Heart right ventricle (tissue), 16 donors: ENCODE results near the gene AVPR1B. TPM values are rescaled to one million over a fixed set of nuclear protein-coding genes. Genes with fewer than 3 reads are reported as not detected.

Source experiments
- ATAC-seq, 8 donors: fragments of 200-7000 bp; cut with Tn5 transposase; one replicate each; pipeline ENCODE4 v1.9.1; 2020; ENCODE audit warnings: mild to moderate bottlenecking in 8 of 8, moderate library complexity in 8 of 8, moderate number of reproducible peaks in 1 of 8
- DNase-seq, 2 donors: peaks; one replicate each; pipeline ENCODE4 v3.0.0-alpha.2; 2020
- H3K27ac ChIP-seq, 10 donors: fragments of 200-600 bp; sonication (generic) in 2 of 10; one replicate each; pipeline versions ENCODE4 v1.5.0 to v1.8.0; 2020 to 2022; ENCODE audit warnings: mild to moderate bottlenecking in 3 of 10
- H3K27me3 ChIP-seq, 7 donors: fragments of 200-600 bp; one replicate each; pipeline ENCODE4 v1.8.0; 2021 to 2022; ENCODE audit warnings: mild to moderate bottlenecking in 2 of 7
- H3K36me3 ChIP-seq, 9 donors: fragments of 200-600 bp; sonication (generic) in 1 of 9; one replicate each; pipeline versions ENCODE4 v1.5.0 to v1.8.0; 2020 to 2022; ENCODE audit warnings: mild to moderate bottlenecking in 2 of 9
- H3K4me1 ChIP-seq, 9 donors: fragments of 200-600 bp; sonication (generic) in 1 of 9; one replicate each; pipeline versions ENCODE4 v1.5.0 to v1.8.0; 2020 to 2022; ENCODE audit warnings: mild to moderate bottlenecking in 4 of 9
- H3K4me3 ChIP-seq, 10 donors: fragments of 200-600 bp; sonication (generic) in 2 of 10; one replicate each; pipeline versions ENCODE4 v1.5.0 to v1.8.0; 2020 to 2022; ENCODE audit warnings: mild to moderate bottlenecking in 7 of 10, moderate library complexity in 2 of 10
- H3K9me3 ChIP-seq, 11 donors: fragments of 200-600 bp in 10 of 11; sonication (generic) in 2 of 11; one replicate each; pipeline versions ENCODE4 v1.5.0 to v1.8.0; 2013 to 2022; ENCODE audit warnings: mild to moderate bottlenecking in 2 of 11, control low read depth in 1 of 11, moderate library complexity in 1 of 11
- CTCF ChIP-seq, 9 donors: fragments of 200-600 bp; sonication (generic) in 2 of 9; IDR thresholded peaks; one replicate each; pipeline versions ENCODE4 v1.5.0 to v1.8.0; 2021 to 2022; ENCODE audit warnings: antibody characterized with exemption in 9 of 9, mild to moderate bottlenecking in 5 of 9, moderate library complexity in 1 of 9
- WGBS, 2 donors: extraction: QIAGEN DNeasy Blood & Tissue Kit; methylation state at CpG; one replicate each; pipeline ENCODE4 v1.1.7; 2013; ENCODE audit warnings: inconsistent platforms in 1 of 2; 5-methylcytosine and 5-hydroxymethylcytosine counted together
- intact Hi-C, 10 donors: fragments of 100-400 bp; cut with DNase I; formaldehyde crosslinking; loops; one replicate each; pipeline versions ENCODE4 v1.11.1 to v1.14.2; 2022
- polyA plus RNA-seq, 2 donors: library from polyadenylated mRNA; stranded (reverse); fragments of 200-250 nt; gene quantifications; one replicate each; pipeline ENCODE4 v1.2.3, GENCODE V29; 2013
- total RNA-seq, 10 donors: library from RNA; stranded (reverse); fragmentation: NEBNext Ultra II Directional in 3 of 10; extraction: Animal tissue kit (Norgen Biotek cat#: 25700) in 3 of 10; gene quantifications; one replicate each; pipeline versions ENCODE4 v1.2.1 to v1.2.4, GENCODE V29; 2021 to 2023
- donor health status: Arrhythmogenic right ventricular cardiomyopathy.
- donor health status: ischemic (EF 13 %, LVEDD 7.1; RV severe dilation, severe dysfunction).
- donor health status: healthy with polysubstance abuse.
- donor health status: DM: no; HTN: yes; CAD: no.
- donor health status: DM: no; HTN: no; CAD: no.
- donor health status: ischemic (EF 25% LVEDD 6.9; RV normal size, moderate dysfunction).
- donor health status: ischemic (EF 25% LVEDD 5.7; RV mildly dilated, moderate dysfunction).
- donor health status: healthy.
- donor health status: DM: yes; HTN: yes; CAD: no.
- donor health status: Ischemic cardiomyopathy.
- donor health status: ischemic (EF 35%, LVEDD 5.7; RV mildly dilated, moderate dysfunction).
- donor health status: nonischemic (EF 11% LVEDD 7.7; RV severe dilation, severe dysfunction).
- donor health status: DM: yes; HTN: yes; CAD: no.
- donor health status: PGD.
- donor health status: ischemic (EF 29% LVEDD 5.4; RV normal size, mild dysfunction).
- donor health status: nonischemic (EF 23%, LVEDD 6.1; RV moderate dilation, normal function).

The AVPR1B gene
- total and polyA plus RNA-seq, 12 donors: not detected

- H3K27me3 ChIP-seq: peaks cover 0 to 6% (median 0%) of the 10 kb centered on the region in 7 donors
- DNase-seq: no peak
- H3K27ac ChIP-seq: no peak overlapping the region
- intact Hi-C loops: no loop called here
- no peaks in the 10 kb centered on the region for H3K9me3 ChIP-seq
- H3K36me3 ChIP-seq: no peaks in the 10 kb centered on the region
- peaks cover 0 to 8% (median 0%) of the 10 kb centered on the region in 9 donors for H3K4me1 ChIP-seq
- WGBS, 2 donors: 65 to 66% methylated on average over 8 of the region's 8 CpGs
- no peak overlapping the region for H3K4me3 ChIP-seq
- no peak for ATAC-seq
- no peak for TF ChIP-seq CTCF (IDR thresholded peaks at IDR 0.05)
Measured at GRCh38 chr1:206082831-206083695, 34.1 kb downstream of the AVPR1B start.

- H3K27me3 ChIP-seq: peaks cover 0 to 6% (median 0%) of the 10 kb centered on the region in 7 donors
- TF ChIP-seq CTCF (IDR thresholded peaks at IDR 0.05): no peak
- WGBS, 2 donors: 92 to 97% methylated on average over 5 of the region's 5 CpGs
- intact Hi-C loops: no loop called here
- DNase-seq (no peak), ATAC-seq (no peak)
- no peaks in the 10 kb centered on the region for H3K9me3 ChIP-seq
- H3K36me3 ChIP-seq: no peaks in the 10 kb centered on the region
- peaks cover 0 to 8% (median 0%) of the 10 kb centered on the region in 9 donors for H3K4me1 ChIP-seq
- H3K27ac ChIP-seq: no peak overlapping the region
- no peak overlapping the region for H3K4me3 ChIP-seq
Measured at GRCh38 chr1:206081856-206082255, 35.3 kb downstream of the AVPR1B start.

GRCh38 chr1:206080026-206080820 lies 37.0 kb downstream of the AVPR1B start:
- WGBS, 2 donors: 54 to 63% methylated on average over 8 of the region's 8 CpGs
- H3K4me1 ChIP-seq: peaks cover 0 to 8% (median 0%) of the 10 kb centered on the region in 9 donors
- H3K27me3 ChIP-seq: peaks cover 0 to 6% (median 0%) of the 10 kb centered on the region in 7 donors
- no peak overlapping the region for H3K4me3 ChIP-seq
- DNase-seq (no peak), ATAC-seq (no peak)
- no peaks in the 10 kb centered on the region for H3K36me3 ChIP-seq
- TF ChIP-seq CTCF (IDR thresholded peaks at IDR 0.05): no peak
- intact Hi-C loops: no loop called here
- H3K9me3 ChIP-seq: no peaks in the 10 kb centered on the region
- H3K27ac ChIP-seq: no peak overlapping the region

- no peak for TF ChIP-seq CTCF (IDR thresholded peaks at IDR 0.05)
- H3K4me1 ChIP-seq: peaks cover 0 to 8% (median 0%) of the 10 kb centered on the region in 9 donors
- no peak for DNase-seq
- H3K9me3 ChIP-seq: no peaks in the 10 kb centered on the region
- no peak for ATAC-seq
- WGBS, 2 donors: 70 to 73% methylated on average over 1 of the region's 1 CpG
- no peak overlapping the region for H3K27ac ChIP-seq
- intact Hi-C loops: no loop called here
- H3K36me3 ChIP-seq: no peaks in the 10 kb centered on the region
- H3K4me3 ChIP-seq: no peak overlapping the region
- peaks cover 0 to 6% (median 0%) of the 10 kb centered on the region in 7 donors for H3K27me3 ChIP-seq
Measured at GRCh38 chr1:206079135-206079534, 38.1 kb downstream of the AVPR1B start.
